ENCODE measurements around the gene MYL7. TPM values are rescaled to one million over a fixed set of nuclear protein-coding genes. Genes with fewer than 3 reads are reported as not detected.
"Not testable (repeated sequence)": the region's sequence is repeated elsewhere in the genome, so short reads cannot be mapped to it uniquely, and the experiment has no call there.

The MYL7 gene
- total RNA-seq, 1 donor from 2014 or later = 21.4 TPM

- Histone ChIP-seq H3K9me3 (ENCODE audit: control insufficient read depth in 3 of 3, low read length in 3 of 3) (peaks cover 0 to 6% (median 0%) of the 10 kb centered on the region in 3 donors), H3K27me3 (ENCODE audit: control insufficient read depth in 3 of 3, insufficient read depth in 3 of 3, low read length in 3 of 3) (peaks cover 0 to 3% (median 0%) of the 10 kb centered on the region in 3 donors), H3K9ac (ENCODE audit: low read depth in 1 of 3, low read length in 3 of 3) (no peak overlapping the region), H3K4me3 (ENCODE audit: low read length in 3 of 3) (no peak overlapping the region), H3K4me1 (ENCODE audit: control insufficient read depth in 3 of 3, insufficient read depth in 3 of 3, low read length in 3 of 3) (peaks cover 0 to 6% (median 0%) of the 10 kb centered on the region in 3 donors), H3K36me3 (ENCODE audit: control insufficient read depth in 3 of 3, insufficient read depth in 3 of 3, low read length in 3 of 3) (no peaks in the 10 kb centered on the region), H3K27ac (ENCODE audit: low read depth, low read length) (no peak overlapping the region)
Measured at GRCh38 chr7:44184206-44184872, 43.2 kb upstream of the MYL7 start.

- H3K36me3 ChIP-seq (ENCODE audit: control insufficient read depth in 3 of 3, insufficient read depth in 3 of 3, low read length in 3 of 3) = no peaks in the 10 kb centered on the region
- H3K9me3 ChIP-seq (ENCODE audit: control insufficient read depth in 3 of 3, low read length in 3 of 3) = peaks cover 0 to 6% (median 0%) of the 10 kb centered on the region in 3 donors
- H3K27me3 ChIP-seq (ENCODE audit: control insufficient read depth in 3 of 3, insufficient read depth in 3 of 3, low read length in 3 of 3) = peaks cover 0 to 3% (median 0%) of the 10 kb centered on the region in 3 donors
- H3K4me3 ChIP-seq (ENCODE audit: low read length in 3 of 3) = no peak overlapping the region
- H3K27ac ChIP-seq (ENCODE audit: low read depth, low read length) = no peak overlapping the region
- no peak overlapping the region for H3K9ac ChIP-seq (ENCODE audit: low read depth in 1 of 3, low read length in 3 of 3)
- H3K4me1 ChIP-seq (ENCODE audit: control insufficient read depth in 3 of 3, insufficient read depth in 3 of 3, low read length in 3 of 3) = peaks cover 0 to 6% (median 0%) of the 10 kb centered on the region in 3 donors
Measured at GRCh38 chr7:44183386-44183785, 42.3 kb upstream of the MYL7 start.

GRCh38 chr7:44182827-44183226, 41.7 kb upstream of the MYL7 start:
- Histone ChIP-seq H3K4me3 (ENCODE audit: low read length in 3 of 3) (no peak overlapping the region), H3K4me1 (ENCODE audit: control insufficient read depth in 3 of 3, insufficient read depth in 3 of 3, low read length in 3 of 3) (peaks cover 0 to 3% (median 0%) of the 10 kb centered on the region in 3 donors), H3K36me3 (ENCODE audit: control insufficient read depth in 3 of 3, insufficient read depth in 3 of 3, low read length in 3 of 3) (no peaks in the 10 kb centered on the region), H3K27me3 (ENCODE audit: control insufficient read depth in 3 of 3, insufficient read depth in 3 of 3, low read length in 3 of 3) (peaks cover 0 to 5% (median under 1%) of the 10 kb centered on the region in 3 donors), H3K9ac (ENCODE audit: low read depth in 1 of 3, low read length in 3 of 3) (no peak overlapping the region), H3K9me3 (ENCODE audit: control insufficient read depth in 3 of 3, low read length in 3 of 3) (peaks cover 0 to 6% (median 0%) of the 10 kb centered on the region in 3 donors), H3K27ac (ENCODE audit: low read depth, low read length) (no peak overlapping the region)

- peaks cover 3 to 6% (median 6%) of the 10 kb centered on the region in 3 donors for H3K27me3 ChIP-seq (ENCODE audit: control insufficient read depth in 3 of 3, insufficient read depth in 3 of 3, low read length in 3 of 3)
- H3K27ac ChIP-seq (ENCODE audit: low read depth, low read length) = no peak overlapping the region
- H3K9me3 ChIP-seq (ENCODE audit: control insufficient read depth in 3 of 3, low read length in 3 of 3) = peaks cover 0 to 6% (median 0%) of the 10 kb centered on the region in 3 donors
- no peak overlapping the region for H3K9ac ChIP-seq (ENCODE audit: low read depth in 1 of 3, low read length in 3 of 3)
- H3K4me3 ChIP-seq (ENCODE audit: low read length in 3 of 3) = no peak overlapping the region
- no peaks in the 10 kb centered on the region for H3K4me1 ChIP-seq (ENCODE audit: control insufficient read depth in 3 of 3, insufficient read depth in 3 of 3, low read length in 3 of 3)
- no peaks in the 10 kb centered on the region for H3K36me3 ChIP-seq (ENCODE audit: control insufficient read depth in 3 of 3, insufficient read depth in 3 of 3, low read length in 3 of 3)
Measured at GRCh38 chr7:44180631-44181030, 39.5 kb upstream of the MYL7 start.

- Histone ChIP-seq H3K36me3 (ENCODE audit: control insufficient read depth in 3 of 3, insufficient read depth in 3 of 3, low read length in 3 of 3) (no peaks in the 10 kb centered on the region), H3K4me1 (ENCODE audit: control insufficient read depth in 3 of 3, insufficient read depth in 3 of 3, low read length in 3 of 3) (no peaks in the 10 kb centered on the region), H3K9ac (ENCODE audit: low read depth in 1 of 3, low read length in 3 of 3) (no peak overlapping the region), H3K27ac (ENCODE audit: low read depth, low read length) (no peak overlapping the region), H3K27me3 (ENCODE audit: control insufficient read depth in 3 of 3, insufficient read depth in 3 of 3, low read length in 3 of 3) (peaks cover 6% of the 10 kb centered on the region in 3 donors), H3K4me3 (ENCODE audit: low read length in 3 of 3) (no peak overlapping the region), H3K9me3 (ENCODE audit: control insufficient read depth in 3 of 3, low read length in 3 of 3) (peaks cover 0 to 6% (median 0%) of the 10 kb centered on the region in 3 donors)
Measured at GRCh38 chr7:44177570-44178131, 36.5 kb upstream of the MYL7 start.

GRCh38 chr7:44176486-44176885, 35.4 kb upstream of the MYL7 start:
- Histone ChIP-seq H3K36me3 (ENCODE audit: control insufficient read depth in 3 of 3, insufficient read depth in 3 of 3, low read length in 3 of 3) (no peaks in the 10 kb centered on the region), H3K9ac (ENCODE audit: low read depth in 1 of 3, low read length in 3 of 3) (no peak overlapping the region), H3K4me1 (ENCODE audit: control insufficient read depth in 3 of 3, insufficient read depth in 3 of 3, low read length in 3 of 3) (no peaks in the 10 kb centered on the region), H3K9me3 (ENCODE audit: control insufficient read depth in 3 of 3, low read length in 3 of 3) (no peaks in the 10 kb centered on the region), H3K27me3 (ENCODE audit: control insufficient read depth in 3 of 3, insufficient read depth in 3 of 3, low read length in 3 of 3) (peaks cover 6% of the 10 kb centered on the region in 3 donors), H3K4me3 (ENCODE audit: low read length in 3 of 3) (no peak overlapping the region), H3K27ac (ENCODE audit: low read depth, low read length) (no peak overlapping the region)

- no peak overlapping the region for H3K27ac ChIP-seq (ENCODE audit: low read depth, low read length)
- H3K27me3 ChIP-seq (ENCODE audit: control insufficient read depth in 3 of 3, insufficient read depth in 3 of 3, low read length in 3 of 3) = peaks cover 6% of the 10 kb centered on the region in 3 donors
- no peaks in the 10 kb centered on the region for H3K9me3 ChIP-seq (ENCODE audit: control insufficient read depth in 3 of 3, low read length in 3 of 3)
- H3K36me3 ChIP-seq (ENCODE audit: control insufficient read depth in 3 of 3, insufficient read depth in 3 of 3, low read length in 3 of 3) = no peaks in the 10 kb centered on the region
- no peak overlapping the region for H3K9ac ChIP-seq (ENCODE audit: low read depth in 1 of 3, low read length in 3 of 3)
- H3K4me1 ChIP-seq (ENCODE audit: control insufficient read depth in 3 of 3, insufficient read depth in 3 of 3, low read length in 3 of 3) = no peaks in the 10 kb centered on the region
- H3K4me3 ChIP-seq (ENCODE audit: low read length in 3 of 3) = no peak overlapping the region
Measured at GRCh38 chr7:44175730-44176129, 34.6 kb upstream of the MYL7 start.

GRCh38 chr7:44174694-44174948, 33.5 kb upstream of the MYL7 start:
- H3K27ac ChIP-seq (ENCODE audit: low read depth, low read length); H3K27me3 ChIP-seq (ENCODE audit: control insufficient read depth in 3 of 3, insufficient read depth in 3 of 3, low read length in 3 of 3); H3K9ac ChIP-seq (ENCODE audit: low read depth in 1 of 3, low read length in 3 of 3); H3K36me3 ChIP-seq (ENCODE audit: control insufficient read depth in 3 of 3, insufficient read depth in 3 of 3, low read length in 3 of 3); H3K4me3 ChIP-seq (ENCODE audit: low read length in 3 of 3); H3K4me1 ChIP-seq (ENCODE audit: control insufficient read depth in 3 of 3, insufficient read depth in 3 of 3, low read length in 3 of 3); H3K9me3 ChIP-seq (ENCODE audit: control insufficient read depth in 3 of 3, low read length in 3 of 3): not testable (repeated sequence)

- Histone ChIP-seq H3K9me3 (ENCODE audit: control insufficient read depth in 3 of 3, low read length in 3 of 3) (no peaks in the 10 kb centered on the region), H3K4me1 (ENCODE audit: control insufficient read depth in 3 of 3, insufficient read depth in 3 of 3, low read length in 3 of 3) (no peaks in the 10 kb centered on the region), H3K27ac (ENCODE audit: low read depth, low read length) (no peak overlapping the region)
Measured at GRCh38 chr7:44173911-44174693, 33.0 kb upstream of the MYL7 start.

GRCh38 chr7:44172803-44173424, 31.8 kb upstream of the MYL7 start:
- no peak overlapping the region for H3K27ac ChIP-seq (ENCODE audit: low read depth, low read length)
- H3K9ac ChIP-seq (ENCODE audit: low read depth in 1 of 3, low read length in 3 of 3) = no peak overlapping the region
- H3K9me3 ChIP-seq (ENCODE audit: control insufficient read depth in 3 of 3, low read length in 3 of 3) = no peaks in the 10 kb centered on the region
- H3K4me1 ChIP-seq (ENCODE audit: control insufficient read depth in 3 of 3, insufficient read depth in 3 of 3, low read length in 3 of 3) = no peaks in the 10 kb centered on the region
- H3K4me3 ChIP-seq (ENCODE audit: low read length in 3 of 3) = no peak overlapping the region
- H3K27me3 ChIP-seq (ENCODE audit: control insufficient read depth in 3 of 3, insufficient read depth in 3 of 3, low read length in 3 of 3) = peaks cover 2 to 6% (median 6%) of the 10 kb centered on the region in 3 donors
- no peaks in the 10 kb centered on the region for H3K36me3 ChIP-seq (ENCODE audit: control insufficient read depth in 3 of 3, insufficient read depth in 3 of 3, low read length in 3 of 3)

More at GRCh38 chr7:44173911-44174693, 33.0 kb upstream of the MYL7 start:
- Histone ChIP-seq H3K27me3 (ENCODE audit: control insufficient read depth in 3 of 3, insufficient read depth in 3 of 3, low read length in 3 of 3) (peaks cover 6% of the 10 kb centered on the region in 3 donors), H3K36me3 (ENCODE audit: control insufficient read depth in 3 of 3, insufficient read depth in 3 of 3, low read length in 3 of 3) (no peaks in the 10 kb centered on the region), H3K9ac (ENCODE audit: low read depth in 1 of 3, low read length in 3 of 3) (no peak overlapping the region), H3K4me3 (ENCODE audit: low read length in 3 of 3) (no peak overlapping the region)

Data from skeletal muscle tissue (tissue), 4 donors.